Activated CD8-positive, alpha-beta memory T cell treated with anti-CD3 and anti-CD28 coated beads for 24 hours (primary cell): Measurements from ENCODE around the gene NINJ1.

ENCODE experiments used
- DNase-seq: peaks from one replicate; pipeline ENCODE4 v3.0.0-alpha.2; 2020

Gene NINJ1

GRCh38 chr9:93159601-93160471 is 25.8 kb upstream of the NINJ1 start:
- peak; percentile 91 for DNase-seq

- DNase-seq, result no peak
Measured at GRCh38 chr9:93156475-93157008, 22.5 kb upstream of the NINJ1 start.

DNA sequence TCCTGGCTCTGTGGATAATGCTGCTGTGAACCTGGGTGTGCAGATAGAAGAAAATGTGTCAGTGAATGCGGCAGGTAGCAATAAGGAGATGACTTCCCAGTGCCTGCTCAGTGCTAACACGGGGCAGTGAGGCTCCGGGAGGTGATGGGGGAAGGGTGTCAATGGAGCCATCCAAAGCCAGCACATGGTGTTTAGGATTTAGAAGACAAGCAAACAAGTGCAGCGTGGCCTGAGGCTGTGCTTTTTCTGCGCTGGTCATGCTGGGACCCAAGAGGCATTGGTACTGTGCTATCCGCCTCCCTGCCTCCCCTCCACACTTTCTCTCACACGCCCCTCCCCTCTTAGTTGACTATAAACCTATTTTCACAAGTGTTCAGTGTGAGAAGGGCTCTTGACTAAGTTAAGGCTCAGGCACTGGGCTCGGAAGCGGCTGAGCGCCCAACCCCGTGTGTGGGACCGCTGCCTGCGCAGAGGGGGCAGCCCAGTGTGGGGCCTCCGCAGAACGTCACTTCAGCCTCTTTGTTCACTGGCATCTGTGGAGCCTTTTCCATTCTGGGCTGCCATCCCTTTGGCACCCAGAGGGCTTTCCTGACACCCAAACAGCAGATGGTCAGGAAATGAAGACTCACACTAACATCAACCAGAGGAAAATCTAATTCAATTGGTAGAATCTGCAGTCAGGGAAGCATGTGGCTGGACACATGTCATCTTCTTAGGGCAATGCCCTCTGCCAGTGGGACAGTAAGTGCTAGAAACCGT is 21.8 kb upstream of the NINJ1 start:
- DNase-seq, result no peak

DNA sequence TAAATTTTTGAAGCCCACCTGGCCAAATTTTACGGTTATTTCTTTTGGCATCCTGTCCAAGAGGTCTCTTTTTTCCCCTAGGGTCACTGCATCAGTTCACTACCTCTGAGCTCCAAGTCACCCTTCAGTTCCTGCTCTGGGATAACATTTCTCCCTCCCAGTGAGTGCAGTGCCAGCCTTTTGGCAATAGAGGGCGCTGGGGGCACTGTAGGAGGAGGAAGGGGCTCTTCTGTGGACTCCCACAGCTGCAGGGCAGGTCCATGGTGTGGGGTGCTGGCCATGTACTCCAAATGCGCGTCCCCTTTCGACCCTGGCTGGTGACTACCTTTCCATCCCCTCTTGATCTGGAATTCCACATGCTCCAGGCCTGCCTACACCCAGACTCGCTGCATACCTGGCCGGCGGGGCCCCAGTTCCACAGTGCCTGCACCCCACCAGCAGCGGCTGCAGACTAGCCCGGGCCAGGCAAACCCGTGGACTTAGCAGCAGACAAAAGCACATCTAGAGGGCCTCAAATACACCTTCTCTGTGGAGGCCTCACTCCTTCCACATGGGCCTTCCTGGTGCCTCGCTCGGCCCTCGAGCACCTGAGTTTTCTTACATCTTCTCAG is 20.3 kb upstream of the NINJ1 start:
- DNase-seq, result no peak

DNA sequence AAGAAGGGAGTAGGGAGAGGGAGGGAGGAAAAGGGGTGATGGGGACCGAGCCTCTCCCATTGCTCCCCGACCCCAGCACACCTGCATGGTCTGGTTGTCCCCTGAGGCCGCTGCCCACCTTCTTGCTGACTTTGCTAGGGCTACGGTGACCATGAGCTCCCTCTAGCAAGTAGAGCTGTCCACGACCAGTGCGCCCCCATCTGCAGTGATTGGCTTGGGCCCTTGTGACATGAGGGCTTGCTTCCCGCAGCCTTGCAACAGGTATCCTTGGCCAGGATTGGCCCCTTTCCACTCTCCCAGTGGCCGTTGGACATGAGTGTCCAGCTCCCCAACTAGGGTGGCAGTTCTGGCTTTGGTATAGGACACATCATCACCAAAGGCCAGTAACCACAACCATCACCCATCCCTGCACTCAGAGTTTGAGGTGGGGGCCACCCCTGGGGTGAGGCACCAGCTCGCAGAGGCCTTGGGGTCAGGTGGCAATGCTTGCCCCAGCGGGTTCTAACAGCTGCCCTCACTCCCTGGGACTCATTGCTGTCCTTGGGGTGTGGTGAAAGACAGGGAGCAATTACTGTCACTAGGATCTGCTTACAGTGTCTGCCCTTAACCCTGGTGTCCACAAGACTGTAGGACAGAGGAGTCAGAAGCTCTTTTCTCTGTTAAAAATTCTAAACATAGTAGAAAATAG is 17.2 kb upstream of the NINJ1 start:
- DNase-seq, result no peak

DNA sequence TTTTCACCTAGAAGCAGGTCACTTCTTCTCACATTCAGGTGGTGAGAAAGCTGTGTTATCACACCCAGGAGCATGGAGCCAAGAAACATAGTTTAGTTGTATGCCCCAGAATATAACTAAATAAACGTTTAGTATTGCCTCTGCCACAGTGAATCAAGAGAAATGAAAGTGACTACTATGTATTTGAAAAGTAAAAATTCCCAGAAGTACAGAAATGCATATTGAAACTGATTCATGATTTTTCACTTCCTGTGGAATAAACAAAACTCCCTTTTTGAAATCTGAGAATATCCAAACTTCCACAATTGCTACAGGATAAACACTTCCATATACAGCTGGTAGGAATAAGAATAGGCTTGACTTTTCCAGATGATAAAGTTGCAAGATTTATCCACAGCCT is 15.3 kb upstream of the NINJ1 start:
- DNase-seq, result no peak

DNA sequence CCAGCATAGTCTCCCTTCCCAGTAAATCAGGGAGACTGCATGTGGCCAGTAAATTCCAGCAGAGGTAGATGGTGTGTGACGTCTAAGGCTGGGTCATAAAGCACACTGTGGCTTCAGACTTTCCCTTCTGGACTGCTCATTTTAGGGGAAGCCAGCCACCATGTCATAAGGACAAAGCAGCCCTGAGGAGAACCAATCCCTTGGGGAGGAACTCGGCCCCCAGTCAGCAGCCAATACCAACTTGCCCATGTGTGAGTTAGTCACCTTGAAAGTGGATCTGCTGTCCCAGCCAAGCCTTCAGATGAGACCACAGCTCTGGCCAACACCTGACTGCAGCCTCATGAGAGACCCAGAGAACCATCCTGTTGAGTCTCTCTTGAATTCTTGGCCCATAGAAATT is 14.7 kb upstream of the NINJ1 start:
- DNase-seq, result no peak

DNA sequence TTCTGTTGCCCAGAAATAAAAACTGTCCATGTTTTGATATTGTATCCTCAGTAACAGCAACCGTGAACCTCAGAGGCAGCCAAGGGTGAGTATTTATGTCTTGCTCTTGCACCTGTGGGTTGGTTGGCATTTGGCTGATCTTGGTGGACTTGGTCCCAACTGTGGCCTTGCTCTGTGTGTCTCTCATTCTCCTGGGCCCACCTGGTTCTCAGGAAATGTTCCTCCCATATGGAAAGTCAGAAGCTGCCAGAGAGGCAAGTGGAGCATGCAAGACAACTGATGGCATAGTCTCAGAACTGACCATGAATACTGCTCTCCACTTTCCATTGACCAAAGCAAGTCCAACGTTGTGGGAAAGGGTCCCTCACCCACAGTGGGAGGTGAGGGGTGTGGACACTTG is 13.6 kb upstream of the NINJ1 start:
- DNase-seq, result no peak

GRCh38 chr9:93146696-93147095 is 12.6 kb upstream of the NINJ1 start:
- DNase-seq, result peak; percentile 64

DNA sequence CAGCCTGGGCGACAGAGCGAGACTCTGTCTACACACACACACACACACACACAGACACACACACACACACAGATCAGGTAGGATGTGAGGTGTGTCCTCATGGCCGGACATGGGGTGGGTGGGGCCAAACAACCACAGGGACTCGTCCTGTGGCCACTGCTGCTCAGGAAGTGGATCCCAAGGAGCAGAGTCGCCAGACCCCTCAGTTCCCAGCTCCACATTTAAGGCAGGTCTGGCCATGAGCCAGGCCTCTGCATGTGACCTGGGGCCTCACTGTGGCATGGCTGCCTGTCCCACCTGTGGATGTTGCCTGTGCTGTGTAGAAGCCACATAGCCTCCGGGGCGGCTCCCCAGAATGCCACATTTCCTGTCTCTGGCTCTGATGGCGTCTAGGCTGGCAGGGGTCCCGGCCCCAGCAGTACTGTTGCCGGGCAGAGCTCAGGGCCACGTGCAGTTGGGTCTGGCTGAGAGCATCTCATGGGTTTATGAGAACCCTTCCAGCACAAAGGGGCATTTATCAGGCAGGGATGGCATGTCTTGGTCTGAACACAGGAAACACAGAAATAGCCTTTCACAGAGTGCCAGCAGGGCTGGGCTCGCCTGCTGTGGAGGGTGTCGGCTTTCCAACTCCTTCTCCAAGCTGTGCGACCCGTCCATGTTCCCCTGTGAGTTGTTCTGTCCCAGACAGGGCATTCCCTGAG is 9.9 kb upstream of the NINJ1 start:
- DNase-seq, result peak; percentile 82

- no peak for DNase-seq
Measured at GRCh38 chr9:93141771-93142483, 7.9 kb upstream of the NINJ1 start.

GRCh38 chr9:93139365-93140182 is 5.5 kb upstream of the NINJ1 start:
- DNase-seq, result no peak

- DNase-seq, result no peak
Measured at GRCh38 chr9:93138171-93138764, 4.2 kb upstream of the NINJ1 start.

DNA sequence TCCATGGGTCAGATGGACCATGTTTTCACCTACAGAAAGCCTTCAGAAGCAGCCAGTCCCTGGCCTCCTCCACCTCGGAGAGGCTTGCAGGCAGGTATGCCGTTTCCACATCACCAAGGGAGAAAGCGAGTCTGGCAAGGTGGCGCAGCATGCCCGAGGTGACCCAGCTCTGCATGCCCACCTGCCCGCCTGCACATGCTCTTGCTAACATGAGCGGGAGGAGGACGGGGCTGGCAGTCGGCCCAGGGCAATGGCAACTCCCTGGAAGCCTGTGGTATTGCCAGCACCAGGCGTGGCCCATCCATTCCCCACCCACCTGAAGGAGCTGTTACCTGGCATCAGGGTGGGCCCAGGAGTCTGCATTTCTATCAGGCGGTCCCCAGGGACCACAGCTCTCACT is 3.3 kb upstream of the NINJ1 start:
- no peak for DNase-seq

GRCh38 chr9:93136011-93136440 is 2.0 kb upstream of the NINJ1 start:
- no peak for DNase-seq

DNA sequence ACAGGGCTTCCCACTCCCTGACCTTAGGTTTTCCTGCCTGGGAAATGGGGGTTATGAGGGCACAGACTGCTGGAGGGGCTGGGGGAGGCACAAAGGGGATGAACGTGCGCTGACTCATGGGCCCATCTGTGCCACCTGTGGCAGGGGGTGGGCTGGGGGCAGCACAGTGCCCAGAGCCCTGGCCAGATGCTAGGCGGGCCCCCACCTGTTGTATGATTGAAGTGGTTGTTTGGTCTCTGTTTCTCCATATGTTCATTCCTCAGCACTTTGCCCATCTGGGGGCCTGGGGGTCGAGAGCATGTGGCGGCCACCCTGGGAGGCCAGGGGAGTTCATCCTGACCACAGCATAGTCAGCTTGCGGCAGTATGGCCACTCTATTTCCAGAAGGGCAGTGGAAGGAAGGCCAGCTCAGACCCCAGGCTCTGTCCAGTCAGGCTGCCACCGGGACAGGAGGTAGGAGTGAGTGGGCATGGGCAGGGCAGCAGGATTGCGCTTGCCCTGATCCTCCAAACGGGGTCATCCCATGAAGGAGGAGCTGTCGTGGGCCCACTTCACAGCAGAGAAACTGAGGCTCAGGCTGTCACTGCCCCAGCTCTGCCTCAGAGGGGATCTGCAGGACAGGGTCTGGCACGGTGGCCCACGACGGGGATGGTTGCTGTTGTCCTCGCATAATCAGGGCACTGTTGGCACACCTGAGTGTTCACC is 841 bp upstream of the NINJ1 start:
- DNase-seq, result no peak

- peak; percentile 84 for DNase-seq
Measured at GRCh38 chr9:93133681-93134014, 403 bp downstream of the NINJ1 start.

DNA sequence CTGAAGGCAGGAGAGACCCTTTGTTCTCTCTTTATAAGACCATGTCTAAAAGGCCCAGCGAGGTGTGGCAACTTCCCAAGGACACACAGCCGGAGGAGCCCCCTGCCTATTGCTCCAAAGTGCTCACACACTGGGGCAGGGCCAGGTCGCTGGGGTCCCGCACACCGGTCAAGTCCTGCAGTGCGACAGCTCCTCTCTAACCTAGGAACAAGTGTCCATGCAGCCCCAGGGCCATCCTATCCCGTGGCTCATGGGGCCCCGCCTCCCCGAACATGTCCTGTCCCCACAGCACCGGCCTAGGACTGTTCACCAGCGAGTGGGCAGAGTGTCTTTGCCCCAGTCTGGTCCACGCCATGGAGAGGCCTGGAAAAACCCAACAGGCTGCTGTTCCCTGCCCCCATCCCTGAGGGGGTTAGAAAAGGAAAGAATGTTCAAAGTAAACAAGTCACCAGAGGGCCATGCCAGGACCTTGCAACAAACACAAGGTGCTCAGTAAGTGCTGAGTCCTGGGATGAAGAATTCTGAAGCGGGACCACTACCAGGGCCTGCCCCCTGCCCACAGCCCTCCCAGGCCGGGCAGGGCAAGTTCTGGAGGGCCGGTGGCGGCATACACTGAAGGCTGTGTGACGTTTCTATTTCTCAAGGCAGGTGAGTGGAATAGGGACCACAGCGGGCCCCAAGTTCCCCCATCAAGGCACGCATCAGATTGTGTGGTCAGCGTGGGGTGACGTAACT is 938 bp downstream of the NINJ1 start:
- no peak for DNase-seq
